HEK293 (cell line): Measurements from ENCODE around the gene NRIP1.

Experiments
- CTCF ChIA-PET: fragments of 350-600 bp; formaldehyde crosslinking; extraction: SDS; loops from one replicate; lab custom pipeline; 2021; ENCODE audit warnings: antibody characterized with exemption; lab: Yijun Ruan, JAX
- POLR2A ChIA-PET: fragments of 300-600 bp; formaldehyde crosslinking; extraction: SDS; loops from one replicate; lab custom pipeline; 2020; ENCODE audit warnings: antibody characterized with exemption, inconsistent platforms; lab: Yijun Ruan, JAX
- H3K27ac ChIP-seq: fragments of 200-500 bp; sonication (Bioruptor generic); 2 replicates; pipeline ENCODE4 v1.5.1; 2014; ENCODE audit warnings: low read depth, low read length, control low read depth, inconsistent platforms; ENCODE audit errors: extremely low read depth
- H3K36me3 ChIP-seq, 2 experiments: fragments of 200-500 bp in 1 of 2; sonication (Bioruptor generic) in 1 of 2; 1 replicate in 1 of 2; 2 replicates in 1 of 2; pipeline ENCODE4 v1.5.1; 2014 to 2017; ENCODE audit warnings: inconsistent platforms in 2 of 2, low read length in 2 of 2; ENCODE audit not compliant: control insufficient read depth in 2 of 2, insufficient read depth in 1 of 2
- H3K4me1 ChIP-seq: fragments of 200-500 bp; sonication (Bioruptor generic); 2 replicates; pipeline ENCODE4 v1.5.1; 2014; ENCODE audit warnings: mild to moderate bottlenecking, low read length, inconsistent platforms; ENCODE audit not compliant: control insufficient read depth, insufficient read depth
- H3K4me3 ChIP-seq: 2 replicates; pipeline ENCODE4 v1.5.1; 2011; ENCODE audit warnings: low read depth, mild to moderate bottlenecking, control low read depth, low read length, moderate library complexity
- H3K9me3 ChIP-seq: fragments of 200-500 bp; sonication (Bioruptor generic); 2 replicates; pipeline ENCODE4 v1.5.1; 2014; ENCODE audit warnings: low read depth, low read length, inconsistent platforms; ENCODE audit not compliant: control insufficient read depth, insufficient read depth
- EGR2 ChIP-seq: fragments of 450-650 bp; formaldehyde crosslinking; IDR thresholded peaks from 2 replicates; pipeline ENCODE4 v1.5.1; 2016; ENCODE audit warnings: low read depth, missing biosample characterization, missing genetic modification characterization
- ELK4 ChIP-seq: IDR thresholded peaks from 2 replicates; pipeline ENCODE4 v1.6.1; 2011; ENCODE audit warnings: mild to moderate bottlenecking, low read depth, low read length, borderline replicate concordance
- FEZF1 ChIP-seq: fragments of 450-650 bp; formaldehyde crosslinking; IDR thresholded peaks from 2 replicates; pipeline ENCODE4 v1.5.1; 2016; ENCODE audit warnings: missing biosample characterization, missing genetic modification characterization
- GFI1B ChIP-seq: fragments of 450-650 bp; formaldehyde crosslinking; IDR thresholded peaks from 2 replicates; pipeline ENCODE4 v1.5.1; 2016; ENCODE audit warnings: missing biosample characterization, missing genetic modification characterization
- KLF10 ChIP-seq: fragments of 450-650 bp; IDR thresholded peaks from 2 replicates; pipeline ENCODE4 v1.5.1; 2018; ENCODE audit warnings: missing biosample characterization, mild to moderate bottlenecking, missing genetic modification characterization
- KLF17 ChIP-seq: fragments of 450-650 bp; formaldehyde crosslinking; IDR thresholded peaks from 2 replicates; pipeline ENCODE4 v1.5.1; 2016; ENCODE audit warnings: missing biosample characterization, missing genetic modification characterization
- MEIS1 ChIP-seq: sonication (generic); formaldehyde crosslinking; IDR thresholded peaks from 2 replicates; pipeline ENCODE4 v1.8.1; 2022; ENCODE audit warnings: missing genetic modification reagents, mild to moderate bottlenecking, borderline replicate concordance
- PRDM10 ChIP-seq: fragments of 450-650 bp; formaldehyde crosslinking; IDR thresholded peaks from 2 replicates; pipeline ENCODE4 v1.5.1; 2016; ENCODE audit warnings: missing biosample characterization, missing genetic modification characterization
- PRDM4 ChIP-seq: fragments of 450-650 bp; formaldehyde crosslinking; IDR thresholded peaks from 2 replicates; pipeline ENCODE4 v1.5.1; 2017; ENCODE audit warnings: missing biosample characterization, missing genetic modification characterization
- PRDM6 ChIP-seq: fragments of 450-650 bp; formaldehyde crosslinking; IDR thresholded peaks from 2 replicates; pipeline ENCODE4 v1.5.1; 2017; ENCODE audit warnings: missing biosample characterization, missing genetic modification characterization
- RBAK ChIP-seq: fragments of 450-650 bp; formaldehyde crosslinking; IDR thresholded peaks from 2 replicates; pipeline ENCODE4 v1.5.1; 2016; ENCODE audit warnings: missing biosample characterization, missing genetic modification characterization
- SETDB1 ChIP-seq: IDR thresholded peaks from one replicate; pipeline ENCODE4 v1.6.1; 2017; ENCODE audit warnings: mild to moderate bottlenecking, low read length, moderate library complexity, mixed read lengths; ENCODE audit not compliant: insufficient read length
- ZNF266 ChIP-seq: fragments of 450-650 bp; formaldehyde crosslinking; IDR thresholded peaks from 2 replicates; pipeline ENCODE4 v1.5.1; 2016; ENCODE audit warnings: missing biosample characterization, missing genetic modification characterization, low read depth
- ZNF341 ChIP-seq: fragments of 450-650 bp; formaldehyde crosslinking; IDR thresholded peaks from 2 replicates; pipeline ENCODE4; 2016; ENCODE audit warnings: low read depth, missing biosample characterization, missing genetic modification characterization
- ZNF404 ChIP-seq: fragments of 450-650 bp; formaldehyde crosslinking; IDR thresholded peaks from 2 replicates; pipeline ENCODE4 v1.5.1; 2017; ENCODE audit warnings: missing biosample characterization, missing genetic modification characterization
- ZNF433 ChIP-seq: fragments of 450-650 bp; formaldehyde crosslinking; IDR thresholded peaks from 2 replicates; pipeline ENCODE4 v1.5.1; 2016; ENCODE audit warnings: missing biosample characterization, missing genetic modification characterization, low read depth
- ZNF549 ChIP-seq: fragments of 450-650 bp; IDR thresholded peaks from 2 replicates; pipeline ENCODE4 v1.5.1; 2018; ENCODE audit warnings: missing biosample characterization, missing genetic modification characterization, mild to moderate bottlenecking, inconsistent platforms, moderate library complexity
- ZNF768 ChIP-seq: fragments of 450-650 bp; formaldehyde crosslinking; IDR thresholded peaks from 2 replicates; pipeline ENCODE4 v1.5.1; 2018; ENCODE audit warnings: missing biosample characterization, mild to moderate bottlenecking, missing genetic modification characterization
- ZNF776 ChIP-seq: fragments of 450-650 bp; formaldehyde crosslinking; IDR thresholded peaks from 2 replicates; pipeline ENCODE4 v1.5.0; 2017; ENCODE audit warnings: missing biosample characterization, missing genetic modification characterization, borderline replicate concordance
- ZNF785 ChIP-seq: fragments of 450-650 bp; formaldehyde crosslinking; IDR thresholded peaks from 2 replicates; pipeline ENCODE4 v1.5.1; 2016; ENCODE audit warnings: missing biosample characterization, missing genetic modification characterization

Gene NRIP1

GRCh38 chr21:15077529-15078145 is 12.8 kb upstream of the NRIP1 start (continued):
- no peak for TF ChIP-seq PRDM4 (tag by site-specific recombination)
- TF ChIP-seq ZNF341: no peak
- TF ChIP-seq KLF10 (tag by site-specific recombination): no peak
- no peak for TF ChIP-seq ZNF785
- no peak for TF ChIP-seq MEIS1
- TF ChIP-seq FEZF1 (tag by site-specific recombination): no peak
- no peak for TF ChIP-seq SETDB1
- TF ChIP-seq, all 188 proteins: peak for 0

GRCh38 chr21:15076730-15077129 is 11.9 kb upstream of the NRIP1 start:
- no peaks in the 10 kb centered on the region for H3K36me3 ChIP-seq
- peaks cover 8% of the 10 kb centered on the region for H3K4me1 ChIP-seq
- POLR2A ChIA-PET: no interaction called here
- H3K9me3 ChIP-seq: no peaks in the 10 kb centered on the region
- CTCF ChIA-PET: no interaction called here
- no peak overlapping the region for H3K27ac ChIP-seq
- H3K4me3 ChIP-seq: no peak overlapping the region
- no peak for TF ChIP-seq ZNF549 (tag by site-specific recombination)
- no peak for TF ChIP-seq KLF17 (tag by site-specific recombination)
- TF ChIP-seq ZNF768 (tag by site-specific recombination): no peak
- no peak for TF ChIP-seq ZNF776
- TF ChIP-seq ZNF266 (tag by site-specific recombination): no peak
- TF ChIP-seq PRDM6: no peak
- TF ChIP-seq ZNF404 (tag by site-specific recombination): no peak
- TF ChIP-seq GFI1B (tag by site-specific recombination): no peak
- TF ChIP-seq ELK4: no peak
- TF ChIP-seq RBAK: no peak
- TF ChIP-seq PRDM10 (tag by site-specific recombination): no peak
- TF ChIP-seq EGR2 (tag by site-specific recombination): no peak
- no peak for TF ChIP-seq ZNF433
